GM19035 (cell line): ENCODE results near the gene CENPC.
A peak's percentile ranks its signal among the peaks of the same experiment; 100 is the strongest.
"Not testable (repeated sequence)": the region's sequence is repeated elsewhere in the genome, so short reads cannot be mapped to it uniquely, and the experiment has no call there.

Experiments
- ATAC-seq: cut with Tn5 transposase; IDR thresholded peaks from one replicate; pipeline ENCODE4 v1.9.1; 2021; ENCODE audit not compliant: unreplicated experiment

The CENPC gene

GRCh38 chr4:67550857-67551256, 5.6 kb upstream of the CENPC start:
- ATAC-seq = peak; percentile 37

- ATAC-seq = peak; percentile 35
These were observed 5.1 kb upstream of the CENPC start for GRCh38 chr4:67550451-67550850.

GRCh38 chr4:67549123-67549522, 3.8 kb upstream of the CENPC start:
- ATAC-seq = peak; percentile 33

GRCh38 chr4:67546971-67547370, 1.7 kb upstream of the CENPC start:
- ATAC-seq = no peak

GRCh38 chr4:67546004-67546356, 677 bp upstream of the CENPC start:
- no peak for ATAC-seq

- no peak for ATAC-seq
These were observed 3.2 kb downstream of the CENPC start for GRCh38 chr4:67542076-67542475.

- ATAC-seq = no peak
These were observed 5.5 kb downstream of the CENPC start for GRCh38 chr4:67539830-67540229.

- ATAC-seq = no peak
These were observed 9.9 kb downstream of the CENPC start for GRCh38 chr4:67535280-67535840.

- ATAC-seq = no peak
These were observed 12.2 kb downstream of the CENPC start for GRCh38 chr4:67533112-67533511.

- not testable (repeated sequence) for ATAC-seq
These were observed 12.9 kb downstream of the CENPC start for GRCh38 chr4:67532397-67532796.

GRCh38 chr4:67531379-67531962, 13.8 kb downstream of the CENPC start:
- no peak for ATAC-seq

- ATAC-seq = not testable (repeated sequence)
These were observed 21.2 kb downstream of the CENPC start for GRCh38 chr4:67524140-67524539.

- ATAC-seq = no peak
These were observed 22.2 kb downstream of the CENPC start for GRCh38 chr4:67522851-67523671.

GRCh38 chr4:67522230-67522629, 23.1 kb downstream of the CENPC start:
- ATAC-seq = no peak

GRCh38 chr4:67521506-67521905, 23.8 kb downstream of the CENPC start:
- peak; percentile 69 for ATAC-seq

GRCh38 chr4:67520141-67520540, 25.2 kb downstream of the CENPC start:
- no peak for ATAC-seq

- no peak for ATAC-seq
These were observed 32.8 kb downstream of the CENPC start for GRCh38 chr4:67512501-67512900.

- no peak for ATAC-seq
These were observed 44.9 kb downstream of the CENPC start for GRCh38 chr4:67500373-67500772.

GRCh38 chr4:67499799-67500198, 45.5 kb downstream of the CENPC start:
- ATAC-seq = peak; percentile 54

- ATAC-seq = no peak
These were observed 61.3 kb downstream of the CENPC start for GRCh38 chr4:67483868-67484602.

GRCh38 chr4:67480810-67481209, 64.5 kb downstream of the CENPC start:
- no peak for ATAC-seq

GRCh38 chr4:67475155-67475554, 70.1 kb downstream of the CENPC start:
- ATAC-seq = no peak
